ENCODE results near the gene CHEK2.

DNA sequence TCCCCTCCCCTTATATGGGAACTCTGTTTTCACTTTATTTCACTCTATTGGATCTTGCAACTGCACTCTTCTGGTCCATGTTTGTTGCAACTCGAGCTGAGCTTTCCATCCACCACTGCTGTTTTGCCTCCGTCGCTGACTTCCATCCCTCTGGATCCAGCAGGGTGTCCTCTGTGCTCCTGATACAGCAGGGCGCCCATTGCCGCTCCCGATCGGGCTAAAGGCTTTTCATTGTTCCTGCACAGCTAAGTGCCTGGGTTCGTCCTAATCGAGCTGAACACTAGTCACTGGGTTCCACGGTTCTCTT is 19.8 kb upstream of the CHEK2 start:
- TF ChIP-seq, protein P1, sequence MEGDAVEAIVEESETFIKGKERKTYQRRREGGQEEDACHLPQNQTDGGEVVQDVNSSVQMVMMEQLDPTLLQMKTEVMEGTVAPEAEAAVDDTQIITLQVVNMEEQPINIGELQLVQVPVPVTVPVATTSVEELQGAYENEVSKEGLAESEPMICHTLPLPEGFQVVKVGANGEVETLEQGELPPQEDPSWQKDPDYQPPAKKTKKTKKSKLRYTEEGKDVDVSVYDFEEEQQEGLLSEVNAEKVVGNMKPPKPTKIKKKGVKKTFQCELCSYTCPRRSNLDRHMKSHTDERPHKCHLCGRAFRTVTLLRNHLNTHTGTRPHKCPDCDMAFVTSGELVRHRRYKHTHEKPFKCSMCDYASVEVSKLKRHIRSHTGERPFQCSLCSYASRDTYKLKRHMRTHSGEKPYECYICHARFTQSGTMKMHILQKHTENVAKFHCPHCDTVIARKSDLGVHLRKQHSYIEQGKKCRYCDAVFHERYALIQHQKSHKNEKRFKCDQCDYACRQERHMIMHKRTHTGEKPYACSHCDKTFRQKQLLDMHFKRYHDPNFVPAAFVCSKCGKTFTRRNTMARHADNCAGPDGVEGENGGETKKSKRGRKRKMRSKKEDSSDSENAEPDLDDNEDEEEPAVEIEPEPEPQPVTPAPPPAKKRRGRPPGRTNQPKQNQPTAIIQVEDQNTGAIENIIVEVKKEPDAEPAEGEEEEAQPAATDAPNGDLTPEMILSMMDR (conservative IDR thresholded peaks at IDR 0.05 in 1 of 2, IDR thresholded peaks at IDR 0.05 in 1 of 2; ENCODE audit: extremely low read depth in 1 of 2, insufficient read depth in 1 of 2, low read depth in 1 of 2, low read length in 2 of 2) = no peak
- TF ChIP-seq EZH2 (IDR thresholded peaks at IDR 0.05; ENCODE audit: borderline replicate concordance, low read length) = no peak

Data from mammary epithelial cell (primary cell).